ENCODE results near the gene CHID1. TPM values are rescaled to one million over a fixed set of nuclear protein-coding genes. Genes with fewer than 3 reads are reported as not detected.

Gene CHID1
- total and polyA plus RNA-seq, 2 of the 4 experiments (the other 2 are of a cell fraction) = 34.2 to 121 TPM

DNA sequence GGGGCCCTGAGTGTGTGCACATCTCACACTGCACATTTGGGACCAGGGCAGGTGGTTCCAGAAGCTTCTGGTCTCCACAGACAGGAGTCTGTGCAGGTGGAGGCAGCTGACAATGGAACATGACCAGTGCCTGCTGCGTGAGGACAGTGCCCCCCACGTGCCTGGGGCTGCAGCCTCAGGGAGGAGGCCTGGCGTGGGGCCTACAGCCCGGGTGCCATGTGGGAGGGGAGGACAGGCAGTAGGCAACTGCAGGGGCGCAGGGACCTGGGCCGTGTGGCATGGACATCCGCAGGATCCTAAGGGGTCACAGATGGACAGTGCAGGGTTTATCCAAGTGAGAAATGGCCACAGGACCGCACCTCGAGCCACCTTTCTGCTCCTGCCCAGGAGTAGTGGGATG, 39.1 kb downstream of the CHID1 start:
- H3K36me3 ChIP-seq (ENCODE audit: control insufficient read depth, insufficient read depth, low read length) = peaks cover 12% of the 10 kb centered on the region; the same call in 1 of the 2 replicates
- TF ChIP-seq, protein P1, sequence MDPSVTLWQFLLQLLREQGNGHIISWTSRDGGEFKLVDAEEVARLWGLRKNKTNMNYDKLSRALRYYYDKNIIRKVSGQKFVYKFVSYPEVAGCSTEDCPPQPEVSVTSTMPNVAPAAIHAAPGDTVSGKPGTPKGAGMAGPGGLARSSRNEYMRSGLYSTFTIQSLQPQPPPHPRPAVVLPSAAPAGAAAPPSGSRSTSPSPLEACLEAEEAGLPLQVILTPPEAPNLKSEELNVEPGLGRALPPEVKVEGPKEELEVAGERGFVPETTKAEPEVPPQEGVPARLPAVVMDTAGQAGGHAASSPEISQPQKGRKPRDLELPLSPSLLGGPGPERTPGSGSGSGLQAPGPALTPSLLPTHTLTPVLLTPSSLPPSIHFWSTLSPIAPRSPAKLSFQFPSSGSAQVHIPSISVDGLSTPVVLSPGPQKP (IDR thresholded peaks at IDR 0.05; ENCODE audit: borderline replicate concordance, low read depth, low read length) = no peak
- TF ChIP-seq RFX5 (IDR thresholded peaks at IDR 0.05; ENCODE audit: low read depth, low read length) (no peak), POLR2A (IDR thresholded peaks at IDR 0.05; ENCODE audit: low read depth, low read length) (no peak), FOS (IDR thresholded peaks at IDR 0.05; ENCODE audit: low read depth, low read length) (no peak), CHD1 (IDR thresholded peaks at IDR 0.05; ENCODE audit: low read depth, low read length) (no peak), RCOR1 (IDR thresholded peaks at IDR 0.05; ENCODE audit: insufficient replicate concordance, low read length) (no peak)
- TF ChIP-seq, protein P2, sequence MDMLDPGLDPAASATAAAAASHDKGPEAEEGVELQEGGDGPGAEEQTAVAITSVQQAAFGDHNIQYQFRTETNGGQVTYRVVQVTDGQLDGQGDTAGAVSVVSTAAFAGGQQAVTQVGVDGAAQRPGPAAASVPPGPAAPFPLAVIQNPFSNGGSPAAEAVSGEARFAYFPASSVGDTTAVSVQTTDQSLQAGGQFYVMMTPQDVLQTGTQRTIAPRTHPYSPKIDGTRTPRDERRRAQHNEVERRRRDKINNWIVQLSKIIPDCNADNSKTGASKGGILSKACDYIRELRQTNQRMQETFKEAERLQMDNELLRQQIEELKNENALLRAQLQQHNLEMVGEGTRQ (IDR thresholded peaks at IDR 0.05; ENCODE audit: low read depth, low read length) = no peak
- ATAC-seq (ENCODE audit: low read depth) (no peak), DNase-seq (no peak)
- no peak overlapping the region for H2BK15ac ChIP-seq (ENCODE audit: low read depth, low read length)
- no peak overlapping the region for H3K27ac ChIP-seq (ENCODE audit: insufficient read depth, low read length)
- no peak overlapping the region for H3K4ac ChIP-seq (ENCODE audit: low read depth, low read length)
- no peak overlapping the region for H4K5ac ChIP-seq (ENCODE audit: low read depth, low read length)
- intact Hi-C loops (cut with micrococcal nuclease) (no loop called here), in situ Hi-C loops (cut with MboI; ENCODE audit: low sequenced_read_pairs) (no loop called here), dilution Hi-C loops (cut with HindIII; ENCODE audit: low sequenced_read_pairs, unreplicated experiment) (no loop called here)
- no peak overlapping the region for H3K56ac ChIP-seq (ENCODE audit: extremely low read depth, insufficient read depth, low read length)
- H2BK120ac ChIP-seq (ENCODE audit: low read depth, low read length) = no peak overlapping the region
- no peak overlapping the region for H2AK5ac ChIP-seq (ENCODE audit: low read depth, low read length)
- H3K9me1 ChIP-seq (ENCODE audit: insufficient read depth, low read length) = peaks cover 3% of the 10 kb centered on the region; the same call in 1 of the 2 replicates
- no peaks in the 10 kb centered on the region for H3K9me3 ChIP-seq (ENCODE audit: control insufficient read depth, insufficient read depth, low read length)
- no peaks in the 10 kb centered on the region; the same call in 1 of the 2 replicates for H3K4me1 ChIP-seq (ENCODE audit: control insufficient read depth, insufficient read depth, low read length)
- H3K27me3 ChIP-seq (ENCODE audit: control insufficient read depth, insufficient read depth, low read length) = no peaks in the 10 kb centered on the region
- H4K91ac ChIP-seq (ENCODE audit: insufficient read depth, low read depth, low read length) = no peak overlapping the region
- no TSS peak for BruUV-seq (replicated peaks)
- H4K8ac ChIP-seq (ENCODE audit: low read depth in 2 of 2, low read length in 2 of 2) = no peak overlapping the region
- ChIA-PET CTCF (no interaction called here), POLR2A (ENCODE audit: unreplicated experiment) (no interaction called here)
- H3K4me3 ChIP-seq (ENCODE audit: insufficient read depth, low read depth, low read length) = no peak overlapping the region
- no peak overlapping the region for H2BK5ac ChIP-seq (ENCODE audit: low read depth, low read length, poor library complexity, severe bottlenecking)
- no peak overlapping the region for H3K14ac ChIP-seq (replicated peaks; ENCODE audit: low read depth, low read length)
- H3K4me2 ChIP-seq (ENCODE audit: low read depth, low read length) = no peak overlapping the region
- H3K9ac ChIP-seq (ENCODE audit: low read depth, low read length) = no peak overlapping the region
- WGBS, 2 experiments (ENCODE audit: extremely low coverage in 2 of 2, insufficient read length in 1 of 2) = 91% methylated on average over 4 of the region's 9 CpGs; no CpG with 5 or more reads in 1 of the 2 experiments
- H3K23ac ChIP-seq (ENCODE audit: low read depth, low read length) = no peak overlapping the region
- H2BK20ac ChIP-seq (ENCODE audit: low read depth, low read length) = no peak overlapping the region
- H4K20me1 ChIP-seq (ENCODE audit: insufficient read depth, low read length) = peaks cover 22% of the 10 kb centered on the region
- no peak overlapping the region for H2AK9ac ChIP-seq (replicated peaks; ENCODE audit: low read depth, low read length, poor library complexity)
- H3K79me1 ChIP-seq (ENCODE audit: low read depth in 1 of 2, low read length in 2 of 2) = peaks cover 3 to 6% of the 10 kb centered on the region in 2 experiments; a peak in 1 of 4 replicates
- no peak overlapping the region for H3K18ac ChIP-seq (ENCODE audit: low read depth, low read length)
- H2AFZ ChIP-seq (replicated peaks; ENCODE audit: low read length, poor library complexity) = no peak overlapping the region
